Subcutaneous adipose tissue (tissue), 4 donors: ENCODE data around the gene ABTB2. TPM values are rescaled to one million over a fixed set of nuclear protein-coding genes. Genes with fewer than 3 reads are reported as not detected.

Source experiments
- total RNA-seq, 4 donors: library from RNA; depleted of rRNA; stranded (reverse); fragments of >200 nt; gene quantifications; one replicate each; pipeline ENCODE4 v1.1.0, GENCODE V29; 2016
- TF ChIP-seq, protein P1 (sequence below): fragments of 450-650 bp; IDR thresholded peaks from one replicate; pipeline ENCODE4 v1.5.1; 2016; ENCODE audit warnings: low read depth, mild to moderate bottlenecking, control low read depth, antibody characterized with exemption, moderate library complexity

ABTB2 gene
- total RNA-seq, 4 donors from 2014 or later: 0.88 to 1.9 (median 1.0) TPM

DNA sequence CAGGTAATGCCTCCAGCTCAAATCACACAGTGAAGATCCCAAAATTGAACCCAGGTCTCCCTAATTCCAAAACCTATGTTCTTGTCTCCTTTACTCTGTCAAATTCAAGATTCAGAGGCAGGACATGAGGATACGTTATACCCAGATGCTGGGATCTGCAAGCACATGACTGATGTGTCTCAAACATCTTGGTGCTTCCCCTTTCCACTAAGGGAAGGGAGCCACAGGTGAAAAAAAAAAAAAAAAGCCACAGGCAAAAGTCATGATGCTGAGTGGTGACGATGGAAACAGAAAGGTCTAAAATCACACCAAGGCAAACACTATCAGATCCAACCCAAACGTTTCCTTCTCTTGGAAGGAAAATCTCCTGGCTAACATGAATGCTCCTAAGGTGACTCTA is 24.0 kb downstream of the ABTB2 start:
- TF ChIP-seq, protein P1, sequence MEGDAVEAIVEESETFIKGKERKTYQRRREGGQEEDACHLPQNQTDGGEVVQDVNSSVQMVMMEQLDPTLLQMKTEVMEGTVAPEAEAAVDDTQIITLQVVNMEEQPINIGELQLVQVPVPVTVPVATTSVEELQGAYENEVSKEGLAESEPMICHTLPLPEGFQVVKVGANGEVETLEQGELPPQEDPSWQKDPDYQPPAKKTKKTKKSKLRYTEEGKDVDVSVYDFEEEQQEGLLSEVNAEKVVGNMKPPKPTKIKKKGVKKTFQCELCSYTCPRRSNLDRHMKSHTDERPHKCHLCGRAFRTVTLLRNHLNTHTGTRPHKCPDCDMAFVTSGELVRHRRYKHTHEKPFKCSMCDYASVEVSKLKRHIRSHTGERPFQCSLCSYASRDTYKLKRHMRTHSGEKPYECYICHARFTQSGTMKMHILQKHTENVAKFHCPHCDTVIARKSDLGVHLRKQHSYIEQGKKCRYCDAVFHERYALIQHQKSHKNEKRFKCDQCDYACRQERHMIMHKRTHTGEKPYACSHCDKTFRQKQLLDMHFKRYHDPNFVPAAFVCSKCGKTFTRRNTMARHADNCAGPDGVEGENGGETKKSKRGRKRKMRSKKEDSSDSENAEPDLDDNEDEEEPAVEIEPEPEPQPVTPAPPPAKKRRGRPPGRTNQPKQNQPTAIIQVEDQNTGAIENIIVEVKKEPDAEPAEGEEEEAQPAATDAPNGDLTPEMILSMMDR: no peak

DNA sequence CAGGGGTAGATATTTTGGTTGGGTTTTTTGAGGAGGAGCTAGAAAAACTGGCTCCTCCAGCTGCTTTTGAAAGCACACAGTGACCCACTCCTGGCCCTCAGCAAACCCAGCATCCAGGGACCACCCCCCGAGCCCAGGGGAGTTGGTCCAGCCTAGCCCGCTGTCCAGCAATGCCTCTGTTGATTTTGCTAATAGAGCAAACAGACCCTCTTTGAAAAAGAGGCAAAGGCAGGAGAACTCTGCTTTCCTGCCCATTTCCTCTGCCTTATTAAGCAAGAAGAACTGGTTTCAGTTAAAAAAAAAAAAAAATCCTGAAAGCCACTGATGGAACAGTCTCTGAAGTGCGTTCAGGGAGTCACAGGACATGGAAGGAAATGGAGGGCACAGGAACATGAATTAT is 25.3 kb downstream of the ABTB2 start:
- TF ChIP-seq, protein P1: no peak

DNA sequence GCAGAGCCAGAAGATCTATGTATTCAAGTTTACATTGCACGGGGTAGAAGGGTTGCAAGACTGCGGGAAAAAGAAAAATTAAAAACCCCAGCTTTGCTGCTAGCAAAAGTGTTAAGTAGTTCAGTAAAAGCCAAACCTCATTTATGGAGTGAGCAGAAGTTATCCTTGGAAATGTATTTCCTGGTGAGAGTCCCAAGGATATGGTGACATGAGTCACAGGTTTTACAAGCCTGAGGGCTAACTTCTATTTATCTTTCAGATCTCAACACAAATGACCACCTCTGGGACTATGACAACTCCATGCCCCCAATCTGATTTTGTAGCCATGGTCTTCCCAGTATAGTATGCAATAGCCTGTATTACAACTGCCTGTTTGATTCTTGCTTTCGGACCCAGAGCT is 26.1 kb downstream of the ABTB2 start:
- TF ChIP-seq, protein P1: no peak

DNA sequence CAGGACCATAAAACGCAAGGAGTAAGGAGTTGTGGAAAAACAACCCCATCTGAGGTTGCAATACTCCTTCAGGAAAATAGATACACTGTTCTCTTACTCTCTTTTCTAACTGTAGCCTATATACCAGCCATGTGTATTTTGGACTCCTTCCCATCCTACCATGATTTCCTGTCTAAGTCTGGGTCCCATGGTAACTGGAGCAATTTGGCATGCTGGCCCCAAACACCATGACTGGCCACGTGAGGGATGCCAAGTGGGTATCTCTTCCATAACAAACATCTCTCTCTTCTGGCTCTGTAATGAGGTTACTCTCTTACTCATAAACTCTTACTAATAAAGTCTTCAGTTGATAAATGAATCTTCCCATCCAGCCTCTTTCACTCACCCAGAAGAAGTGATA is 26.5 kb downstream of the ABTB2 start:
- TF ChIP-seq, protein P1: no peak

DNA sequence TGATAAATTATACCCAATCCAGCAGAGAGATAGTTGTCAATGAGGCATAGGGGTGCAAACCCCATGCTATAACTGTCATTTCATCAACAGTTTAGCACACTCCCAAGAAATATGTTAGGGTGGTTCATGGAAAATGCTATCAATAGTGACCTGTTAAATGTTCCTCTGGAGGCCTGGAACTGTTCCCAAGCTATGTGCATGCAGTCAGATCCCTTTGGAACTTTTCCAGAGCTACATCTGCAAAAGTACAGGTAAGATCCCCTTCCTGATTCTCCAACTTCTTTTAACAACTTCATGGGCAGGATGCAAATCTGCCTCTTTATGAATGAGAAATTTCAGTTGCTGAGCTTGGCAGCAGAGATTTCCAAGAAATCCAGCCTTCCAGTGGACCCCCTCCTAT is 27.2 kb downstream of the ABTB2 start:
- TF ChIP-seq, protein P1: no peak

DNA sequence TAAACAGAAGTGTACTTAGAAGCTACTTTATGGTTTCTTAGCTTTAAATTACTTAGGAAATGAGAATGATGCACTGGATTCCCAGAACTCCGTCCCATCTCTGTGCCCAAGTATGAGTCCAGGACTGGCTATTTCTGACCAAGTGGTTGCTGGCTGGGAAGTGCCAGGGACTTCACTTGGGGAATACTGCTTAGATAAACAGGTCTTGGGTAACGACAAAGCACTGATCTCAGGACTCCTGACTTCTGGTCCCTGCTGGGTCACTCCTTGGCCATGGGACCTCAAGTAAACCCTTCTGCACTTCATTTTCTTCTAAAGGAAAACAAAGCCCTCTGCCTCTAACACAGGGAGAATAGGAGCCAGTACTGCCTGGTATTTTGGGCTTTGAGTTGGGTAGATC is 27.9 kb downstream of the ABTB2 start:
- TF ChIP-seq, protein P1: no peak

DNA sequence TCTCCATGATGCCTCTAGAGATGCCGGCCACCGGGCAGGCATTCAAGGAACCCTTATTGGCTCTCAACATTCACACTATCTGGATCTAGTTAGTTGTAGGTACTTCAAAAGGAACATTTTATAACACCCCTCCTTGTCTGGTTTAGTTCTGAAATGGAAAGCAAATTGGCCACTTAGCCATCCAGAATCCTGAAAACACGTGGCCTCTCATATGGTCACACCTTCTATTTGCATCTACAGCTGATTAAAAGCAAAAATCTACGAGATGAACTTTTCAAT is 29.2 kb downstream of the ABTB2 start:
- TF ChIP-seq, protein P1: no peak
